Activated CD8-positive, alpha-beta memory T cell treated with anti-CD3 and anti-CD28 coated beads, Interleukin-2, amount 50 U/mL, for 24 hours (primary cell): ENCODE data around the gene GMPR.

Experiments
- DNase-seq: peaks from one replicate; pipeline ENCODE4 v3.0.0-alpha.2; 2020; ENCODE audit errors: extremely low read depth

GMPR gene

GRCh38 chr6:16271428-16271827, 33.0 kb downstream of the GMPR start:
- DNase-seq: no peak

- no peak for DNase-seq
Measured at GRCh38 chr6:16272201-16272600, 33.8 kb downstream of the GMPR start.

- no peak for DNase-seq
Measured at GRCh38 chr6:16273256-16273655, 34.9 kb downstream of the GMPR start.

GRCh38 chr6:16274483-16274882, 36.1 kb downstream of the GMPR start:
- DNase-seq: no peak

- DNase-seq: no peak
Measured at GRCh38 chr6:16274885-16275589, 36.6 kb downstream of the GMPR start.

GRCh38 chr6:16277101-16277981, 39.0 kb downstream of the GMPR start:
- DNase-seq: no peak

GRCh38 chr6:16278048-16278724, 39.8 kb downstream of the GMPR start:
- DNase-seq: no peak

GRCh38 chr6:16278750-16279149, 40.4 kb downstream of the GMPR start:
- no peak for DNase-seq

GRCh38 chr6:16279243-16279642, 40.9 kb downstream of the GMPR start:
- no peak for DNase-seq

- DNase-seq: no peak
Measured at GRCh38 chr6:16282370-16282769, 44.0 kb downstream of the GMPR start.

- DNase-seq: no peak
Measured at GRCh38 chr6:16284472-16284871, 46.1 kb downstream of the GMPR start.

- no peak for DNase-seq
Measured at GRCh38 chr6:16285467-16286150, 47.2 kb downstream of the GMPR start.

GRCh38 chr6:16286151-16286522, 47.8 kb downstream of the GMPR start:
- no peak for DNase-seq

GRCh38 chr6:16288163-16288562, 49.8 kb downstream of the GMPR start:
- DNase-seq: no peak

GRCh38 chr6:16291739-16292138, 53.4 kb downstream of the GMPR start:
- DNase-seq: no peak

GRCh38 chr6:16292432-16292831, 54.0 kb downstream of the GMPR start:
- DNase-seq: no peak

GRCh38 chr6:16292942-16293341, 54.6 kb downstream of the GMPR start:
- no peak for DNase-seq

GRCh38 chr6:16294371-16294770, 56.0 kb downstream of the GMPR start:
- DNase-seq: no peak

GRCh38 chr6:16295060-16295459, 56.7 kb downstream of the GMPR start:
- DNase-seq: no peak

- no peak for DNase-seq
Measured at GRCh38 chr6:16295471-16295870, 57.1 kb downstream of the GMPR start.

- DNase-seq: no peak
Measured at GRCh38 chr6:16296061-16296670, 57.8 kb downstream of the GMPR start.

- no peak for DNase-seq
Measured at GRCh38 chr6:16299861-16300260, 61.5 kb downstream of the GMPR start.
